ENCODE measurements around the gene SLC27A3.

DNA sequence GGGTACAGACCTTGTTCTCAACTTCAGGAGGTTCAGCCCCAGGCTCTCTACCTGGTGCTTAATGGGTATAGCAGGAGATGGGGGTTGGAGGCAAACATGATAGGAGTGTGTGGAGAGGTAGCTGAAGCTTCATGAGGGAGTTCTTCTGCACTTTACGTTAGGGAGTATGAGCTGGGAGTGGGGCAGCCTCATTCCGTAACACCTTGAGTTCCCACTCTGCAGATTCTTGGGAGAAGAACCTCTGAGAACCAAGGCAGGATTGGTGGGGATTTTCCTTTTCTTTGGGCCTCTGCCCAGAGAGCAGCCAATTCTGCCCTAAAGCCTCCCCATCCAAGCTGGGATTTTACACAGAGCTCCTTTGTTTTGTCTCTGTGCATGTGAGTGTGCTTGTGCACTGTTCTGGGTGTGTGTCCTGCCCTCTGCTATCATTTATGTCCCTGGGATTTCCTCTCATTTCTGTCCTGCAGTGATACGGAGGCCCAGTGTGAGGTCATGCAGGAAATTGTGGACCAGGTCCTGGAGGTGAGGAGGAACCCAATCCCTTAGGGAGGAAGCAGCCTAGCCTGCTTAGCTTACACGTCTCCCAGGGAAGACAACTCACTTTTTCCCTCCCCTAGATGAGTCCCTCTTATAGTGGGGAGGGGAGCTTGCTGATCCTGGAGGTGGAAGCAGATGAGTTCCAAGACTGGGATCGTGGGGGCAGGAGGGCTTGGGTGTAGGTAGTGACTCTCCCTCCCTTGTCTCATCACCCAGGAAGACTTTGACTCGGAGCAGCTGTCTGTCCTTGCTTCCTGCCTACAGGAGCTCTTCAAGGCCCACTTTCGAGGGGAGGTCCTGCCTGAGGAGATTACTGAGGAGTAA lies 11.6 kb upstream of the SLC27A3 start:
- TF ChIP-seq POLR2A (IDR thresholded peaks at IDR 0.05; ENCODE audit: low read length): no peak
- TF ChIP-seq GATA1 (IDR thresholded peaks at IDR 0.05; ENCODE audit: low read depth, low read length): no peak

Measured in erythroblast (primary cell).